ENCODE results near the gene RELL1. TPM values are rescaled to one million over a fixed set of nuclear protein-coding genes. Genes with fewer than 3 reads are reported as not detected.

The RELL1 gene
- total and polyA plus RNA-seq, 10 of the 15 experiments (the other 5 are each of a cell fraction or from before 2014, with no cell fraction given), result 0.20 to 10.9 (median 3.9) TPM

DNA sequence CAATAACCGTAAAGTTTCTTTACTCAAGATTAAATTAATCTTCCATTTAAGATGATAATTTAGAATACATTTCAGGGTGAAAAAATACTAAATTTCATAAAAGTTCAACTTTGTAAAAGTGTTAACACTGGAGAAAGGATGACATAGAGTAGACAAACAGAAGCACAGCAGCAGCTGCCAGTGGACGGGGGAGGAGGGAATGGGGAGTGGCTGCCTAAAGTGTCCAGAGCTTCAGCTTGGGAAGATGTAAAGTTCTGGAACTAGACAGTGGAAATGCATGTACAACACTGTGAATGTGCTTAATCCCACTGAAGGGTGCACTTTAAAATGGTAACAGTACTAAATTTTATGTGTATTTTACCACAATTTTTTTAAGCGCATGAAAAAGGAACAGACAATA is 39.9 kb downstream of the RELL1 start:
- intact Hi-C loops (cut with micrococcal nuclease; ENCODE audit: unreplicated experiment), result no loop called here
- FAIRE-seq, result no peak
- H3K27me3 ChIP-seq (replicated peaks in 1 of 2; ENCODE audit: control insufficient read depth in 2 of 2, insufficient read depth in 2 of 2, low read length in 1 of 2), result no peaks in the 10 kb centered on the region
- no peak overlapping the region for H3K27ac ChIP-seq (ENCODE audit: control insufficient read depth, insufficient read depth)
- RAD21 ChIA-PET (ENCODE audit: unreplicated experiment), result no interaction called here
- H3K4me2 ChIP-seq (ENCODE audit: control insufficient read depth, insufficient read depth), result no peak overlapping the region
- in situ Hi-C loops (cut with MboI), result no loop called here
- 95% methylated on average over 3 of the region's 3 CpGs for WGBS (ENCODE audit: insufficient coverage, insufficient replicate concordance, low lambda C conversion rate, missing lambda C conversion rate)
- no TSS peak for BruUV-seq (replicated peaks)
- POLR2A ChIA-PET, result no interaction called here
- no peak overlapping the region for H3K4me3 ChIP-seq
- no peaks in the 10 kb centered on the region for H4K20me1 ChIP-seq (ENCODE audit: control insufficient read depth, insufficient read depth)
- CTCF ChIA-PET, result no interaction called here
- H3K4me1 ChIP-seq (ENCODE audit: control insufficient read depth, insufficient read depth, low read length), result no peaks in the 10 kb centered on the region
- H3K79me2 ChIP-seq (ENCODE audit: control insufficient read depth, insufficient read depth, low read length), result no peaks in the 10 kb centered on the region
- H2AFZ ChIP-seq (ENCODE audit: control insufficient read depth, low read depth, low read length), result no peak overlapping the region
- no peaks in the 10 kb centered on the region for H3K9me3 ChIP-seq (replicated peaks; ENCODE audit: control insufficient read depth, insufficient read depth, low read length)
- H3K9ac ChIP-seq (ENCODE audit: control insufficient read depth, insufficient read depth, low read length), result no peak overlapping the region
- TF ChIP-seq CBFB (IDR thresholded peaks at IDR 0.05; ENCODE audit: low read depth) (no peak), SUPT20H (IDR thresholded peaks at IDR 0.05; ENCODE audit: borderline replicate concordance, control insufficient read depth, low read depth, low read length) (no peak), ZSCAN29 (IDR thresholded peaks at IDR 0.05) (no peak), SUZ12 (IDR thresholded peaks at IDR 0.05; ENCODE audit: unreplicated experiment) (no peak), LARP7 (IDR thresholded peaks at IDR 0.05) (no peak)
- no peak for ATAC-seq
- H3K36me3 ChIP-seq (ENCODE audit: control insufficient read depth in 2 of 2, insufficient read depth in 2 of 2, low read length in 1 of 2), result peaks cover 2 to 4% of the 10 kb centered on the region in 2 experiments
- no peak for DNase-seq (ENCODE audit: low read depth, low spot score)
- SMC1A ChIA-PET (ENCODE audit: uncharacterized antibody, unreplicated experiment), result interaction anchor here (1.3 kb wide), 1 partner anchor 11 kb away, joined by 4 read pairs; no protein-coding TSS in a partner anchor

DNA sequence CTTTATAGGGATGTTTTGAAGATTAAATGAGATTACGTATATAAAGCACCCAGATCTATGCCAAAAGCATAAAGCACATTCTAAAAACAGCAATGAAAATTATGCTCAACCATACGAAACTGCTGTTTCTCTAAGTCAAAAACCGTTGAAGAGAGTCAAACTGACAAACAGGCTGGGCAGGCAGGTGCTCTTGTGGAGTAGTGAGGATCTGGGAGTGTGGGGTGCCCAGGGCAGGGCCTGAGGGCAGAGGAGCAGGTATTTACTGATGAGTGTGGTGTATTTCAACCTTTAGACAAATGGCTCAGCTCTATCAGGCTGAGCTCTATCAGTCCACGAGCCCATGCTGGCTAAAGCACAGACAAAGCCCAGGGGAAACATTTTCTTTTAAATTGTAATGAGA is 40.4 kb downstream of the RELL1 start:
- intact Hi-C loops (cut with micrococcal nuclease; ENCODE audit: unreplicated experiment), result no loop called here
- in situ Hi-C loops (cut with MboI), result no loop called here

More for the DNA sequence above, 40.4 kb downstream of the RELL1 start:
- no TSS peak for BruUV-seq (replicated peaks)
- ATAC-seq (no peak), DNase-seq (ENCODE audit: low read depth, low spot score) (no peak), FAIRE-seq (no peak)
- WGBS (ENCODE audit: insufficient coverage, insufficient replicate concordance, low lambda C conversion rate, missing lambda C conversion rate), result 40% methylated on average over 4 of the region's 4 CpGs
- peaks cover 2 to 4% of the 10 kb centered on the region in 2 experiments for H3K36me3 ChIP-seq (ENCODE audit: control insufficient read depth in 2 of 2, insufficient read depth in 2 of 2, low read length in 1 of 2)
- POLR2A ChIA-PET, result no interaction called here
- no peaks in the 10 kb centered on the region for H3K79me2 ChIP-seq (ENCODE audit: control insufficient read depth, insufficient read depth, low read length)
- no peaks in the 10 kb centered on the region for H3K27me3 ChIP-seq (replicated peaks in 1 of 2; ENCODE audit: control insufficient read depth in 2 of 2, insufficient read depth in 2 of 2, low read length in 1 of 2)
- no peak overlapping the region for H3K4me3 ChIP-seq
- no peak overlapping the region for H3K9ac ChIP-seq (ENCODE audit: control insufficient read depth, insufficient read depth, low read length)
- SMC1A ChIA-PET (ENCODE audit: uncharacterized antibody, unreplicated experiment), result interaction anchor here (1.3 kb wide), 1 partner anchor 10 kb away, joined by 4 read pairs; no protein-coding TSS in a partner anchor
- RAD21 ChIA-PET (ENCODE audit: unreplicated experiment), result no interaction called here
- no peaks in the 10 kb centered on the region for H3K4me1 ChIP-seq (ENCODE audit: control insufficient read depth, insufficient read depth, low read length)
- CTCF ChIA-PET, result no interaction called here
- no peak for TF ChIP-seq STAT3 (IDR thresholded peaks at IDR 0.05; ENCODE audit: low read depth, low read length)
- TF ChIP-seq MYB (IDR thresholded peaks at IDR 0.05; ENCODE audit: borderline replicate concordance, low read depth, low read length), result no peak
- TF ChIP-seq, protein P1, sequence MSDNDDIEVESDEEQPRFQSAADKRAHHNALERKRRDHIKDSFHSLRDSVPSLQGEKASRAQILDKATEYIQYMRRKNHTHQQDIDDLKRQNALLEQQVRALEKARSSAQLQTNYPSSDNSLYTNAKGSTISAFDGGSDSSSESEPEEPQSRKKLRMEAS (IDR thresholded peaks at IDR 0.05; ENCODE audit: low read depth, low read length), result no peak
- TF ChIP-seq, protein P2, sequence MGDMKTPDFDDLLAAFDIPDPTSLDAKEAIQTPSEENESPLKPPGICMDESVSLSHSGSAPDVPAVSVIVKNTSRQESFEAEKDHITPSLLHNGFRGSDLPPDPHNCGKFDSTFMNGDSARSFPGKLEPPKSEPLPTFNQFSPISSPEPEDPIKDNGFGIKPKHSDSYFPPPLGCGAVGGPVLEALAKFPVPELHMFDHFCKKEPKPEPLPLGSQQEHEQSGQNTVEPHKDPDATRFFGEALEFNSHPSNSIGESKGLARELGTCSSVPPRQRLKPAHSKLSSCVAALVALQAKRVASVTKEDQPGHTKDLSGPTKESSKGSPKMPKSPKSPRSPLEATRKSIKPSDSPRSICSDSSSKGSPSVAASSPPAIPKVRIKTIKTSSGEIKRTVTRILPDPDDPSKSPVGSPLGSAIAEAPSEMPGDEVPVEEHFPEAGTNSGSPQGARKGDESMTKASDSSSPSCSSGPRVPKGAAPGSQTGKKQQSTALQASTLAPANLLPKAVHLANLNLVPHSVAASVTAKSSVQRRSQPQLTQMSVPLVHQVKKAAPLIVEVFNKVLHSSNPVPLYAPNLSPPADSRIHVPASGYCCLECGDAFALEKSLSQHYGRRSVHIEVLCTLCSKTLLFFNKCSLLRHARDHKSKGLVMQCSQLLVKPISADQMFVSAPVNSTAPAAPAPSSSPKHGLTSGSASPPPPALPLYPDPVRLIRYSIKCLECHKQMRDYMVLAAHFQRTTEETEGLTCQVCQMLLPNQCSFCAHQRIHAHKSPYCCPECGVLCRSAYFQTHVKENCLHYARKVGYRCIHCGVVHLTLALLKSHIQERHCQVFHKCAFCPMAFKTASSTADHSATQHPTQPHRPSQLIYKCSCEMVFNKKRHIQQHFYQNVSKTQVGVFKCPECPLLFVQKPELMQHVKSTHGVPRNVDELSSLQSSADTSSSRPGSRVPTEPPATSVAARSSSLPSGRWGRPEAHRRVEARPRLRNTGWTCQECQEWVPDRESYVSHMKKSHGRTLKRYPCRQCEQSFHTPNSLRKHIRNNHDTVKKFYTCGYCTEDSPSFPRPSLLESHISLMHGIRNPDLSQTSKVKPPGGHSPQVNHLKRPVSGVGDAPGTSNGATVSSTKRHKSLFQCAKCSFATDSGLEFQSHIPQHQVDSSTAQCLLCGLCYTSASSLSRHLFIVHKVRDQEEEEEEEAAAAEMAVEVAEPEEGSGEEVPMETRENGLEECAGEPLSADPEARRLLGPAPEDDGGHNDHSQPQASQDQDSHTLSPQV (IDR thresholded peaks at IDR 0.05), result no peak
- no peak for TF ChIP-seq ZBED1 (IDR thresholded peaks at IDR 0.05; ENCODE audit: borderline replicate concordance)
- H4K20me1 ChIP-seq (ENCODE audit: control insufficient read depth, insufficient read depth), result no peaks in the 10 kb centered on the region
- H3K27ac ChIP-seq (ENCODE audit: control insufficient read depth, insufficient read depth), result no peak overlapping the region
- no peaks in the 10 kb centered on the region for H3K9me3 ChIP-seq (replicated peaks; ENCODE audit: control insufficient read depth, insufficient read depth, low read length)
- H3K4me2 ChIP-seq (ENCODE audit: control insufficient read depth, insufficient read depth), result no peak overlapping the region
- H2AFZ ChIP-seq (ENCODE audit: control insufficient read depth, low read depth, low read length), result no peak overlapping the region
